ENCODE data around the gene PAMR1.

DNA sequence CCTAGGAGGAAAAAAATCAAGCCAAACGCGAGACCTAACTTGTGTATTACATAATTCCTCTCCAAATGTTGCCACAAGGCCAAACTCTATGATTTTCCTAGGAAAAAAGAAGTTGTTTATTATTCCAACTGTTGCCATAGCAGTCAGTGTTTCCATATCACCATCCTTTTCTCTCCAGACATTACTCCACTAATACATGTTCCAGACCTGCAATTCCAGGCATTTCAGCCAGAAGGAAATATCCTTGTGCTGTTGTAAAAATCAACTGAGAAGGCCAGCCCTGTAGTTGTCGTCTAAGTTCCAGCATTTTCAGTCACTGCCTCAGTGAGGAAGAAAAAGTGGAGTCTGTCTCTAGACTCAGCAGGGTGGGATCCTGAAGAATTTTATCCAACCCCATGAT, 33.1 kb upstream of the PAMR1 start:
- TF ChIP-seq CTCF (IDR thresholded peaks at IDR 0.05) (peak in 2 of 6 experiments; percentile 11 to 15), POLR2A (IDR thresholded peaks at IDR 0.05) (no peak)
